Smooth muscle cell (in vitro differentiated cells): ENCODE measurements around the gene ARFGEF3. TPM values are rescaled to one million over a fixed set of nuclear protein-coding genes. Genes with fewer than 3 reads are reported as not detected.
A peak's percentile ranks its signal among the peaks of the same experiment; 100 is the strongest.

Experiments
- DNase-seq: peaks from one replicate; lab custom pipeline; 2025; ENCODE audit not compliant: unreplicated experiment; lab: John Stamatoyannopoulos, UW
- H2AFZ ChIP-seq: fragments of 200-600 bp; sonication (generic); 2 replicates; pipeline ENCODE4 v1.6.0; 2016; ENCODE audit warnings: antibody characterized with exemption, low read depth, mild to moderate bottlenecking
- H3F3A ChIP-seq: fragments of 200-600 bp; sonication (generic); 2 replicates; pipeline ENCODE4 v1.6.0; 2017; ENCODE audit warnings: antibody characterized with exemption, low read depth
- H3K27ac ChIP-seq: fragments of 200-600 bp; sonication (generic); 2 replicates; pipeline ENCODE4 v1.5.1; 2016; ENCODE audit warnings: low read depth, mild to moderate bottlenecking
- H3K27me3 ChIP-seq: fragments of 200-600 bp; sonication (generic); 2 replicates; pipeline ENCODE4 v1.6.1; 2016; ENCODE audit warnings: low read depth, mild to moderate bottlenecking
- H3K36me3 ChIP-seq: fragments of 200-600 bp; sonication (generic); 2 replicates; pipeline ENCODE4 v1.5.1; 2016; ENCODE audit warnings: low read depth
- H3K4me1 ChIP-seq: fragments of 200-600 bp; sonication (generic); 2 replicates; pipeline ENCODE4 v1.5.1; 2016; ENCODE audit warnings: low read depth
- H3K4me2 ChIP-seq: fragments of 200-600 bp; sonication (generic); 2 replicates; pipeline ENCODE4 v1.6.0; 2016; ENCODE audit warnings: mild to moderate bottlenecking
- H3K4me3 ChIP-seq: fragments of 200-600 bp; sonication (generic); 2 replicates; pipeline ENCODE4 v1.5.1; 2016; ENCODE audit warnings: mild to moderate bottlenecking
- H3K79me2 ChIP-seq: fragments of 200-600 bp; sonication (generic); 2 replicates; pipeline ENCODE4 v1.6.0; 2016; ENCODE audit warnings: low read depth, mild to moderate bottlenecking
- H3K9ac ChIP-seq: fragments of 200-600 bp; sonication (generic); 2 replicates; pipeline ENCODE4 v1.6.0; 2016; ENCODE audit warnings: low read depth
- H3K9me3 ChIP-seq: fragments of 200-600 bp; sonication (generic); replicated peaks from 2 replicates; pipeline ENCODE4 v1.5.1; 2016; ENCODE audit warnings: low read depth
- H4K20me1 ChIP-seq: fragments of 200-600 bp; sonication (generic); 2 replicates; pipeline ENCODE4 v1.6.0; 2016; ENCODE audit warnings: low read depth
- CTCF ChIP-seq: fragments of 200-600 bp; sonication (generic); IDR thresholded peaks from 2 replicates; pipeline ENCODE4 v1.5.1; 2017; ENCODE audit warnings: borderline replicate concordance, mild to moderate bottlenecking, antibody characterized with exemption; ENCODE audit not compliant: insufficient read depth, poor library complexity, severe bottlenecking
- WGBS: methylation state at CpG from one replicate; pipeline ENCODE4 v1.1.7; 2016; ENCODE audit warnings: low lambda C conversion rate; 5-methylcytosine and 5-hydroxymethylcytosine counted together
- polyA plus RNA-seq: library from polyadenylated mRNA; unstranded; fragments of >200 nt; fragmentation: Nextera tagmentation; extraction: Ambion mirVana; gene quantifications from 2 replicates; pipeline ENCODE4 v1.2.1, GENCODE V29; 2016
- total RNA-seq: library from RNA; depleted of rRNA; stranded (reverse); fragments of >200 nt; gene quantifications from 2 replicates; pipeline ENCODE4 v1.2.3, GENCODE V29; 2014

Gene ARFGEF3
- total and polyA plus RNA-seq, 2 experiments from 2014 or later: 0.06 to 2.2 TPM

DNA sequence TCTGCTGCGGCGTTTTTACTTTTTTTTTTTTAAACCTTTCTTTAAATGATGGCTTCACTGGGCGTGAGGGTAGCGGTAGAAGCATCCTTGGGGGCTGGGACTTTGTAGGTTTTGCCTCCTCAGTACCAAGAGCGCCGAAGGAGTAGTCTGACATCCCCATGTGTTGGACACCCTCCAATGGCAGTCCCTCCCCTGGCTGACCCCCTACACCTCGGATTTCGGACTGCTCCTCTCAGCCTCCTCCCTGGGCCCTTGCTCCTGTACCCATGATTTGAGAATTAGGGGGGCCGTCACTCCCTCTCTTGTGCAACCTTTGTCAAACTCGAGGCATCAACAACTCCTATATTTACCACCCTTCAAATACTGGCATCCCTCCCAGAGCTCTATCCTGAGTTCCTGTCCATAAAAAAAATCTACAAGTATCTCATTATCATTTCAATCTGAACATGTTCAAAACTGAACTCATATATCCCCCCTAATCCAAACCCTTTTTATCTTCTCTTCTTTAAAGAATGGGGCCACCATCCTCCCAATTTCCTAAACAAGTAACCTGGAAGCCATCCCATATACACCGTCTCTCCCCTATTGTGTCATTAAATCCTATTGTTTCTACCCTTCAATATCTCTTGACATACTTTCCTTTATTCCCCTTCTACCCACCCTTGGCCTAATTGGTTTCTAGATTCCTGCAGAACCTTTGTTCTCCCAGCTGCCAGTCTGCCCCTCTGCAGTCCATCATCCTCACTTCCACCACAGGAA is 1.2 kb upstream of the ARFGEF3 start:
- Histone ChIP-seq H3F3A (no peaks in the 10 kb centered on the region), H3K9me3 (no peaks in the 10 kb centered on the region), H4K20me1 (no peaks in the 10 kb centered on the region), H3K79me2 (no peaks in the 10 kb centered on the region), H3K36me3 (no peaks in the 10 kb centered on the region), H3K27me3 (peaks cover 83% of the 10 kb centered on the region), H3K4me2 (peak overlapping the region; percentile 97), H2AFZ (peak overlapping the region; percentile 87), H3K4me1 (no peaks in the 10 kb centered on the region), H3K27ac (no peak overlapping the region), H3K9ac (no peak overlapping the region), H3K4me3 (peak overlapping the region; percentile 76)
- no peak for TF ChIP-seq CTCF
- WGBS: 90% methylated on average over 11 of the region's 11 CpGs
- no peak for DNase-seq

- Histone ChIP-seq H3F3A (no peaks in the 10 kb centered on the region), H3K9me3 (no peaks in the 10 kb centered on the region), H2AFZ (peak overlapping the region; percentile 87), H3K9ac (no peak overlapping the region), H3K4me2 (peak overlapping the region; percentile 97), H3K4me1 (no peaks in the 10 kb centered on the region), H3K27me3 (peaks cover 79% of the 10 kb centered on the region), H3K27ac (no peak overlapping the region), H3K36me3 (no peaks in the 10 kb centered on the region), H3K79me2 (no peaks in the 10 kb centered on the region), H3K4me3 (peak overlapping the region; percentile 76), H4K20me1 (no peaks in the 10 kb centered on the region)
- 28% methylated on average over 8 of the region's 8 CpGs for WGBS
- no peak for TF ChIP-seq CTCF
- no peak for DNase-seq
Measured at GRCh38 chr6:138161088-138161337, 726 bp upstream of the ARFGEF3 start.

- Histone ChIP-seq H4K20me1 (no peaks in the 10 kb centered on the region), H3K4me3 (peak overlapping the region; percentile 76), H3K36me3 (no peaks in the 10 kb centered on the region), H3K9me3 (no peaks in the 10 kb centered on the region), H3K79me2 (no peaks in the 10 kb centered on the region), H3K9ac (peak overlapping the region; percentile 51), H2AFZ (peak overlapping the region; percentile 97), H3K27ac (no peak overlapping the region), H3K27me3 (peaks cover 66% of the 10 kb centered on the region), H3K4me2 (peak overlapping the region; percentile 97), H3F3A (no peaks in the 10 kb centered on the region), H3K4me1 (no peaks in the 10 kb centered on the region)
- 2% methylated on average over 51 of the region's 53 CpGs for WGBS
- TF ChIP-seq CTCF: no peak
- no peak for DNase-seq
Measured at GRCh38 chr6:138162111-138162954, 594 bp downstream of the ARFGEF3 start.
